ENCODE results near the gene BRME1.

BRME1 gene

DNA sequence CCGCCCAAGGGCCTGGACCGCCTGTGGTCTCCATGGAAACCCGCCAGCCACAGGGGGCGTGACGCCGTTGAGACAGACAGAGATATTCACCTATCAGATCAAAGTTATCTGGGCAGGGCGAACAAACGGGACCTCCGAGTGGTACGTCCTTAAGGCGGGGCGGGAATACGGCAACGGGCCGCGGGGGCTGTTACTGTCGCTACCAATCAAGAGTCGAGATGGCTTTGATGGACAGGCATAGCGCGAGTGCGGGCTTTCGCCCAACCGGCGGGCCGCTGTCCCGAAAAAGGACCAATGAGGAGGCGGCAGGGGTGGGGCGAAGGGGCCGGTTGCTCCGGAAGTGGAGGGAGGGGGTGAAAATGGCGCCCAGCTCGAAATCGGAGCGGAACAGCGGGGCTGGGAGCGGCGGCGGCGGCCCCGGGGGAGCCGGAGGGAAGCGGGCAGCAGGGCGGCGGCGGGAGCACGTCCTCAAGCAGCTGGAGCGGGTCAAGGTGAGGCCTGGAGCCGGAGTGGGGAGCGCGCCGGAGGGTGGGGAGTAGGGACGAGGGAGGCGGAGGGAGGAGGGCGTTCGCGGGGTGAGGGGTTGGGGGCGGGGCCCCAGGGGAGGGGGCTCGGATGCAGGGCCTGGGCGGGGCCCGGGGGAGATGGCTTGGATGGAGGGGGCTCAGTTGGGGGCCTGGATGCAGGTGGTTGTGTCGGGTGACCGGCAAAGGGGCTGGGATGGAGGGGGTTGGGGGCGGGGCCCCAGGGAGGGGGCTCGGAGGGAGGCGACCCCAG, 46.4 kb upstream of the BRME1 start, which contains the start of gene DCAF15:
Gene DCAF15, plus strand, starts transcription at position 356 of the 777 bp plus-strand sequence. Its CDS starts 4 bp downstream, at position 360.
- H3K27ac ChIP-seq (replicated peaks; ENCODE audit: low read length) = peak within 1 kb of the TSS; percentile 98
- peak within 1 kb of the TSS; percentile 100 for H3K18ac ChIP-seq (ENCODE audit: low read length)
- WGBS, 2 donors (ENCODE audit: extremely low coverage in 2 of 2, insufficient read length in 2 of 2, insufficient replicate concordance in 1 of 2) = no CpG with 5 or more reads among the region's 65 CpGs

DNA sequence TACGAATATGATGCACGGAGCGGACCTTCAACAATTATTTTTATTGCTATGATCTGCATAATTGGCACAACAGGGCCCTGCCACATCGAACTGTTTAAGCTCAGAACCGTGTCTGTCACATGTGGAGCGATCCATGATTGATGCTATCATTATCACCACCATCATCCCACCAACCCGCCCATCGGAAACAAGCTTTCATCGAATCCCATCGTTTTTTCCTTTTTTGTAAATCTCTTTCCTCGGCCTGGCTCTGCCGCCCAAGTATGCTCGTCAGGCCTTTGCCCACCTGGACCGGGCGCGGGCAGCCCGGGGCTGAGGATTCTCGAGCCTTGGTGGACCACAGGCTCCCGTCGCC, 45.9 kb upstream of the BRME1 start:
- Histone ChIP-seq H3K79me1 (ENCODE audit: low read depth, low read length) (peaks cover 24% of the 10 kb centered on the region), H3K4me3 (ENCODE audit: low read length in 2 of 2) (peak overlapping the region; percentile 46 to 65)
- no CpG with 5 or more reads among the region's 20 CpGs for whole genome bisulfite sequencing, 2 donors (ENCODE audit: extremely low coverage in 2 of 2, insufficient read length in 2 of 2, insufficient replicate concordance in 1 of 2)

More for the DNA sequence above, 46.4 kb upstream of the BRME1 start, which contains the start of gene DCAF15:
- peak within 1 kb of the TSS; percentile 98 for H3K14ac ChIP-seq (ENCODE audit: low read length)
- DNase-seq (ENCODE audit: low spot score) = peak; percentile 99
- peak within 1 kb of the TSS; percentile 100 for H2BK120ac ChIP-seq (ENCODE audit: low read depth, low read length)
- peak within 1 kb of the TSS; percentile 99 for H3K9ac ChIP-seq (ENCODE audit: low read depth, low read length, poor library complexity)
- peak within 1 kb of the TSS; percentile 98 for H2BK5ac ChIP-seq (ENCODE audit: low read length)
- H3K4me2 ChIP-seq (ENCODE audit: insufficient read depth, low read length, poor library complexity, severe bottlenecking) = peak within 1 kb of the TSS; percentile 87
- H3K27me3 ChIP-seq (ENCODE audit: control insufficient read depth in 3 of 3, insufficient read depth in 3 of 3, low read depth in 1 of 3, low read length in 3 of 3) = no peaks in the 10 kb centered on the region
- H2AK5ac ChIP-seq (ENCODE audit: low read depth, low read length) = no peak within 1 kb of the TSS
- peak within 1 kb of the TSS; percentile 81 for H2BK15ac ChIP-seq (ENCODE audit: low read length)
- H3K36me3 ChIP-seq (replicated peaks in 1 of 2; ENCODE audit: control insufficient read depth in 2 of 2, insufficient read depth in 2 of 2, low read length in 2 of 2) = peaks cover 23 to 36% of the 10 kb centered on the region in 2 donors
- H4K8ac ChIP-seq (ENCODE audit: low read depth, low read length) = peak within 1 kb of the TSS; percentile 82
- H3K4ac ChIP-seq (ENCODE audit: low read length) = no peak within 1 kb of the TSS
- peak within 1 kb of the TSS; percentile 99 for H4K91ac ChIP-seq (ENCODE audit: low read depth, low read length, poor library complexity)
- no peak within 1 kb of the TSS for H2BK12ac ChIP-seq (ENCODE audit: low read length)
- peaks cover 27% of the 10 kb centered on the region for H3K79me1 ChIP-seq (ENCODE audit: low read depth, low read length)
- H3K4me3 ChIP-seq (ENCODE audit: low read length in 2 of 2) = peak within 1 kb of the TSS; percentile 65 to 92
- no peaks in the 10 kb centered on the region for H3K9me3 ChIP-seq (replicated peaks in 1 of 2; ENCODE audit: control insufficient read depth in 2 of 2, insufficient read depth in 1 of 2, low read depth in 1 of 2, low read length in 2 of 2)
- H2AFZ ChIP-seq (ENCODE audit: low read length) = peak within 1 kb of the TSS; percentile 96
- H3K4me1 ChIP-seq (ENCODE audit: control insufficient read depth in 2 of 2, insufficient read depth in 1 of 2, low read depth in 1 of 2, low read length in 2 of 2) = peaks cover 4 to 9% of the 10 kb centered on the region in 2 donors
- peak within 1 kb of the TSS; percentile 100 for H3K23ac ChIP-seq (ENCODE audit: low read depth, low read length, poor library complexity)

DNA sequence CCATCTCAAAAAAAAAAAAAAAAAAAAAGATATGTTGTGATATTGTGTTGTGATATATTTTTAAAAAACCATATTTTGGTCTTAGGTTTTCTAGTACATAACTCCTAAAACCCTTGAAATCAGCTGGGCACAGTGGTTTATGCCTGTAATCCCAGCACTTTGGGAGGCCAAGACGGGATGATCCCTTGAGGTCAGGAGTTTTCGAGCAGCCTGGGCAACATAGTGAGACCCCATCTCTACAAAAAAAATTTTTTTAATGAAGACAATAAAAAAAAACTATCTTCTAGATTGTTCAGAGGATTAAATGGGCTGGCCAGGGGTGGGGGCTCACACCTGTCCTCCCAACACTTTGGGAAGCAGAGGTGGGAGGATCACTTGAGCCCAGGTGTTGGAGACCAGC, 45.1 kb upstream of the BRME1 start:
- Histone ChIP-seq H4K91ac (ENCODE audit: low read depth, low read length, poor library complexity) (no peak overlapping the region), H3K4me2 (ENCODE audit: insufficient read depth, low read length, poor library complexity, severe bottlenecking) (no peak overlapping the region), H3K9ac (ENCODE audit: low read depth, low read length, poor library complexity) (no peak overlapping the region), H2AFZ (ENCODE audit: low read length) (no peak overlapping the region), H2BK15ac (ENCODE audit: low read length) (no peak overlapping the region), H3K9me3 (replicated peaks in 1 of 2; ENCODE audit: control insufficient read depth in 2 of 2, insufficient read depth in 1 of 2, low read depth in 1 of 2, low read length in 2 of 2) (no peaks in the 10 kb centered on the region), H3K18ac (ENCODE audit: low read length) (no peak overlapping the region), H3K79me1 (ENCODE audit: low read depth, low read length) (peaks cover 20% of the 10 kb centered on the region), H2AK5ac (ENCODE audit: low read depth, low read length) (no peak overlapping the region), H3K4me1 (ENCODE audit: control insufficient read depth in 2 of 2, insufficient read depth in 1 of 2, low read depth in 1 of 2, low read length in 2 of 2) (peaks cover 4 to 9% of the 10 kb centered on the region in 2 donors), H3K4me3 (ENCODE audit: low read length in 2 of 2) (no peak overlapping the region), H3K27ac (replicated peaks; ENCODE audit: low read length) (no peak overlapping the region), H2BK120ac (ENCODE audit: low read depth, low read length) (no peak overlapping the region), H4K8ac (ENCODE audit: low read depth, low read length) (no peak overlapping the region), H3K23ac (ENCODE audit: low read depth, low read length, poor library complexity) (no peak overlapping the region), H2BK12ac (ENCODE audit: low read length) (no peak overlapping the region), H2BK5ac (ENCODE audit: low read length) (no peak overlapping the region), H3K4ac (ENCODE audit: low read length) (no peak overlapping the region), H3K36me3 (replicated peaks in 1 of 2; ENCODE audit: control insufficient read depth in 2 of 2, insufficient read depth in 2 of 2, low read length in 2 of 2) (peaks cover 12 to 23% of the 10 kb centered on the region in 2 donors), H3K27me3 (ENCODE audit: control insufficient read depth in 3 of 3, insufficient read depth in 3 of 3, low read depth in 1 of 3, low read length in 3 of 3) (no peaks in the 10 kb centered on the region), H3K14ac (ENCODE audit: low read length) (no peak overlapping the region)
- no CpG with 5 or more reads among the region's 2 CpGs for WGBS, 2 donors (ENCODE audit: extremely low coverage in 2 of 2, insufficient read length in 2 of 2, insufficient replicate concordance in 1 of 2)
- no peak for DNase-seq (ENCODE audit: low spot score)

More for the DNA sequence above, 45.9 kb upstream of the BRME1 start:
- H2BK12ac ChIP-seq (ENCODE audit: low read length) = no peak overlapping the region
- H2BK15ac ChIP-seq (ENCODE audit: low read length) = peak overlapping the region; percentile 55
- no peak overlapping the region for H3K4ac ChIP-seq (ENCODE audit: low read length)
- peak overlapping the region; percentile 80 for H3K18ac ChIP-seq (ENCODE audit: low read length)
- peak overlapping the region; percentile 94 for H2AFZ ChIP-seq (ENCODE audit: low read length)
- H2BK120ac ChIP-seq (ENCODE audit: low read depth, low read length) = no peak overlapping the region
- H3K14ac ChIP-seq (ENCODE audit: low read length) = no peak overlapping the region
- no peak overlapping the region for H4K91ac ChIP-seq (ENCODE audit: low read depth, low read length, poor library complexity)
- H3K27me3 ChIP-seq (ENCODE audit: control insufficient read depth in 3 of 3, insufficient read depth in 3 of 3, low read depth in 1 of 3, low read length in 3 of 3) = no peaks in the 10 kb centered on the region
- no peak overlapping the region for H3K9ac ChIP-seq (ENCODE audit: low read depth, low read length, poor library complexity)
- H3K9me3 ChIP-seq (replicated peaks in 1 of 2; ENCODE audit: control insufficient read depth in 2 of 2, insufficient read depth in 1 of 2, low read depth in 1 of 2, low read length in 2 of 2) = no peaks in the 10 kb centered on the region
- H4K8ac ChIP-seq (ENCODE audit: low read depth, low read length) = no peak overlapping the region
- no peak overlapping the region for H2AK5ac ChIP-seq (ENCODE audit: low read depth, low read length)
- peak overlapping the region; percentile 82 for H2BK5ac ChIP-seq (ENCODE audit: low read length)
- H3K36me3 ChIP-seq (replicated peaks in 1 of 2; ENCODE audit: control insufficient read depth in 2 of 2, insufficient read depth in 2 of 2, low read length in 2 of 2) = peaks cover 18 to 31% of the 10 kb centered on the region in 2 donors
- H3K4me2 ChIP-seq (ENCODE audit: insufficient read depth, low read length, poor library complexity, severe bottlenecking) = peak overlapping the region; percentile 87
- DNase-seq (ENCODE audit: low spot score) = no peak
- H3K4me1 ChIP-seq (ENCODE audit: control insufficient read depth in 2 of 2, insufficient read depth in 1 of 2, low read depth in 1 of 2, low read length in 2 of 2) = peaks cover 4 to 9% of the 10 kb centered on the region in 2 donors
- no peak overlapping the region for H3K23ac ChIP-seq (ENCODE audit: low read depth, low read length, poor library complexity)
- H3K27ac ChIP-seq (replicated peaks; ENCODE audit: low read length) = no peak overlapping the region

DNA sequence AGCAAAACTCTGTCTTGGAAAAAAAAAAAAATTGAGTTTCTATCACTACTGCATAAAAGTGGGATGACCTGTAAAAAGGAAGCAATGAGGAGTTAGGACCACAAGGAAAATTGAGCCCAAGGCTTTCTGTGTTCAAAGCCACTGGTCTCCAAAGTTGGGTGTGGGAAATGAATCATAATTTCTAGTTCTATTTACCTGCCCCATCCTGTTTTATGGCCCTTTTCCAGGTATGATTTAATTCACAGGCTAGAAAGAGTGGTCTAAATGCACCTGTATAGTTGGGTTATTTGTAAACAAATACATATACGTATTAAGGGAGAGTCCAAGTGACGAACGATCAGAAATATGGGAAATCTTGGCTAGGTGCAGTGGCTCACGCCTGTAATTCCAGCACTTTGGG, 40.5 kb upstream of the BRME1 start:
- no peak overlapping the region for H2BK120ac ChIP-seq (ENCODE audit: low read depth, low read length)
- no peak overlapping the region for H2BK15ac ChIP-seq (ENCODE audit: low read length)
- H3K36me3 ChIP-seq (replicated peaks in 1 of 2; ENCODE audit: control insufficient read depth in 2 of 2, insufficient read depth in 2 of 2, low read length in 2 of 2) = no peaks in the 10 kb centered on the region
- peaks cover 2 to 4% of the 10 kb centered on the region in 2 donors for H3K9me3 ChIP-seq (replicated peaks in 1 of 2; ENCODE audit: control insufficient read depth in 2 of 2, insufficient read depth in 1 of 2, low read depth in 1 of 2, low read length in 2 of 2)
- H3K9ac ChIP-seq (ENCODE audit: low read depth, low read length, poor library complexity) = no peak overlapping the region
- no peak overlapping the region for H3K18ac ChIP-seq (ENCODE audit: low read length)
- no peak overlapping the region for H3K23ac ChIP-seq (ENCODE audit: low read depth, low read length, poor library complexity)
- no peak overlapping the region for H4K91ac ChIP-seq (ENCODE audit: low read depth, low read length, poor library complexity)
- H2AFZ ChIP-seq (ENCODE audit: low read length) = no peak overlapping the region
- H4K8ac ChIP-seq (ENCODE audit: low read depth, low read length) = no peak overlapping the region
- H3K14ac ChIP-seq (ENCODE audit: low read length) = no peak overlapping the region
- no peak overlapping the region for H2BK12ac ChIP-seq (ENCODE audit: low read length)
- no peak overlapping the region for H3K4ac ChIP-seq (ENCODE audit: low read length)
- H3K4me2 ChIP-seq (ENCODE audit: insufficient read depth, low read length, poor library complexity, severe bottlenecking) = no peak overlapping the region
- no peak overlapping the region for H2BK5ac ChIP-seq (ENCODE audit: low read length)
- no peaks in the 10 kb centered on the region for H3K4me1 ChIP-seq (ENCODE audit: control insufficient read depth in 2 of 2, insufficient read depth in 1 of 2, low read depth in 1 of 2, low read length in 2 of 2)
- WGBS, 2 donors (ENCODE audit: extremely low coverage in 2 of 2, insufficient read length in 2 of 2, insufficient replicate concordance in 1 of 2) = no CpG with 5 or more reads among the region's 4 CpGs
- no peak for DNase-seq (ENCODE audit: low spot score)
- H3K4me3 ChIP-seq (ENCODE audit: low read length in 2 of 2) = no peak overlapping the region
- no peaks in the 10 kb centered on the region for H3K27me3 ChIP-seq (ENCODE audit: control insufficient read depth in 3 of 3, insufficient read depth in 3 of 3, low read depth in 1 of 3, low read length in 3 of 3)
- H3K27ac ChIP-seq (replicated peaks; ENCODE audit: low read length) = no peak overlapping the region
- H3K79me1 ChIP-seq (ENCODE audit: low read depth, low read length) = no peaks in the 10 kb centered on the region
- no peak overlapping the region for H2AK5ac ChIP-seq (ENCODE audit: low read depth, low read length)

Measured in neuronal stem cell (in vitro differentiated cells).